IMR-90 (cell line): Measurements from ENCODE around the gene ABTB2.

Experiments
- FOS ChIP-seq: fragments of 150-350 bp; IDR thresholded peaks from 2 replicates; pipeline ENCODE4 v1.6.1; 2016; ENCODE audit warnings: low read depth, low read length
- MXI1 ChIP-seq: IDR thresholded peaks from 2 replicates; pipeline ENCODE4 v1.6.1; 2012; ENCODE audit warnings: low read depth, mild to moderate bottlenecking, low read length, moderate library complexity, borderline replicate concordance
- POLR2A ChIP-seq: IDR thresholded peaks from 2 replicates; pipeline ENCODE4 v1.6.1; 2012; ENCODE audit warnings: mild to moderate bottlenecking, low read depth, low read length
- RFX5 ChIP-seq: IDR thresholded peaks from 2 replicates; pipeline ENCODE4 v1.8.0; 2012; ENCODE audit warnings: low read depth, mild to moderate bottlenecking, low read length, moderate library complexity
- SMC3 ChIP-seq: fragments of 150-350 bp; IDR thresholded peaks from 2 replicates; pipeline ENCODE4 v1.6.1; 2016; ENCODE audit warnings: low read depth, mild to moderate bottlenecking, antibody characterized with exemption, low read length, moderate library complexity
- TF ChIP-seq, protein P1 (sequence below): conservative IDR thresholded peaks from 2 replicates; pipeline ENCODE4 v1.5.1; 2012; ENCODE audit warnings: mild to moderate bottlenecking, low read depth, low read length, improper control_type of control experiment

DNA sequence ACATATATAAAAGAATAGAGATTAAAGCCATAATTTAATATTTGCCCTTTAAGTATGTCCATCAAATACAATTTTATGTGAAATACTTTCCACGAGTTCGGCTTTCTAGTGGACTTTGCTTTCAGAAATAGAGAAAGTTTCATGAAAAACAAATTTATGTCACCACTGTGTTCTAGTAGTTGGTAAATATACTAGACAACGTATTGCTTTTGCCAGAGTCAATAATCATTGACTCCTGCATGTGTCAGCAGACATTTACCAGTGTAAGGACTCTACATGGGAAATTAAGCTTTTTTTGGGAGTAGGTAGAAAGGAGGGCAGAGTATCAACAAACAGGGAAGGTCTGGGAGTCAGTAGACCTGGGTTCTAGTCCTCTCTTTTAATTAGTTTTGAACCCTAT lies 48.6 kb upstream of the ABTB2 start:
- TF ChIP-seq, protein P1, sequence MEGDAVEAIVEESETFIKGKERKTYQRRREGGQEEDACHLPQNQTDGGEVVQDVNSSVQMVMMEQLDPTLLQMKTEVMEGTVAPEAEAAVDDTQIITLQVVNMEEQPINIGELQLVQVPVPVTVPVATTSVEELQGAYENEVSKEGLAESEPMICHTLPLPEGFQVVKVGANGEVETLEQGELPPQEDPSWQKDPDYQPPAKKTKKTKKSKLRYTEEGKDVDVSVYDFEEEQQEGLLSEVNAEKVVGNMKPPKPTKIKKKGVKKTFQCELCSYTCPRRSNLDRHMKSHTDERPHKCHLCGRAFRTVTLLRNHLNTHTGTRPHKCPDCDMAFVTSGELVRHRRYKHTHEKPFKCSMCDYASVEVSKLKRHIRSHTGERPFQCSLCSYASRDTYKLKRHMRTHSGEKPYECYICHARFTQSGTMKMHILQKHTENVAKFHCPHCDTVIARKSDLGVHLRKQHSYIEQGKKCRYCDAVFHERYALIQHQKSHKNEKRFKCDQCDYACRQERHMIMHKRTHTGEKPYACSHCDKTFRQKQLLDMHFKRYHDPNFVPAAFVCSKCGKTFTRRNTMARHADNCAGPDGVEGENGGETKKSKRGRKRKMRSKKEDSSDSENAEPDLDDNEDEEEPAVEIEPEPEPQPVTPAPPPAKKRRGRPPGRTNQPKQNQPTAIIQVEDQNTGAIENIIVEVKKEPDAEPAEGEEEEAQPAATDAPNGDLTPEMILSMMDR = no peak
- TF ChIP-seq POLR2A (no peak), FOS (no peak), SMC3 (no peak), RFX5 (no peak), MXI1 (no peak)
